ENCODE data around the gene SUPT20HL1.

The SUPT20HL1 gene

DNA sequence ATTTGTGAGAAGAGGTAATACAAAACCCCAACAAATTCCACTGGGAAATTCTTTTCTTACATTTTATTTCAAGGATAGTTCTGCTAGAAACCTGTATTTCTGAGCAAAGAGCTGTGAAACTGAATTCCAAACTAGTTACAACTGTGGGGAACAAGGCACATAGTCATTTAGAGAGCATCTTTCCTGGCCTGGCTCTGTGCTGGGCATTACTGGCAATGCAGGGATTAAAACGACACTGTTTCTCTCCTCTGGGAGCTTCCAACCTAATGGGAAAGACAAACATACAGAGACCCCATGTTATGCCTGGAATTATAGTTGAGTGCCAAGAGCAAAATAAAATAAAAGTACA, 36.5 kb downstream of the SUPT20HL1 start:
- DNase-seq (ENCODE audit: low read depth) = no peak

DNA sequence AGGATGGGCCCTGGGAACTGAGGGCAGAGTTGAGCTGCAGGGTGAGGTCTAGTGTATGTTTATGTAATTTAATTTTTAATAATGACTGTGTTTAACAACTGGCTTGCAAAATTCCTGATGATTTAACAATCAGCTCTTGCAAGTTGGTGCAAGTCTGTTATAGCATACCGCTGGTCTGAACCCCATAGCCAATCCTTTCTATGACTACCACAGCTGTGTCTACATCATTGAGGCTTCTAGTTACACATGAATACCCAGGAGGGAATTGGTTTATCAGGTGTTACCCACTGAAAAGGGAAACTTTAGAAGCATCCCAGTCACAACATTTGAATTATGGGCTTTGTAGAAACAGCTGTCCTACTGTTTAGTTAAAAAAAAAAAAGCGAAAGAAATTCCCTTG, 38.3 kb downstream of the SUPT20HL1 start:
- DNase-seq (ENCODE audit: low read depth) = no peak

DNA sequence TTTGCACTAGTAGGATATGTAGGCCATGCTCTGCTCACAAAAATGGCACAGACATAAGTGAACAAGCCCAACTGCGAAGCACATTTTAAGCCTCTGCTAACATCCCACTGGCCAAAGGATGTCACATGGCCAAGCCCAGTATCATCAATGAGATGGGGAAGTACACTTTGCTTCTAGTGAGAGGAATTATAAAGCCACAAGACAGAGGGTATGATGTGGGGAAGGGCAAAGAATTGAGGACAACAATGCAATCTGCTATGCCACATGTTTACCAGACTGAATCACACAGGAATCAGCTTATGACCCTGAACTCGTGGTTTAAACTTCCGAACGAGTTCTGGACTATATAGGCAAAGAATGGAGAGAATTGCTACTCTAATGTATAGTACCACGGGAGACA, 39.1 kb downstream of the SUPT20HL1 start:
- no peak for DNase-seq (ENCODE audit: low read depth)

DNA sequence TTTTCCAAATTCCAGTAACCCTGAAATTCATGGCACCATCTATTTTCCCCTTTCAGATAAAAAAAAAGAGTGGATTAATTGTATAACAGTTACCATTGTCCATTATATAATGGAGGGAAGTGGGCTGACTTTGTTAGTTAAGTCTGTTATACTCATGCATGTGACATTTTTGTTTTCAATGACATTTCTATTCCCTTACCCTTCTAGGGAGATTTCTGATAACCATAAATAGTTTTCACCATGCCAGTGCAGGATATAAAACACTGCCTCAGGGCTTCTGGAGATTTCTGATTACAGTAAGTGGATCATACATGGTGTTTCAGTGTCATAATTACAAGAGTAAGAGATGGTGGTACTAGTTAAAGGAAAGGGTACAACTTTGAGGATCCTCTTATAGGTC, 45.5 kb downstream of the SUPT20HL1 start:
- DNase-seq (ENCODE audit: low read depth) = no peak
